ENCODE measurements around the gene SLC4A1AP.

Gene SLC4A1AP

GRCh38 chr2:27709960-27710575 lies 46.4 kb downstream of the SLC4A1AP start:
- no peak for DNase-seq (ENCODE audit: low read depth)
- no peak for TF ChIP-seq CTCF (conservative IDR thresholded peaks at IDR 0.05; ENCODE audit: low read depth, low read length)
- no peak overlapping the region for H3K4me3 ChIP-seq (ENCODE audit: low read length)

GRCh38 chr2:27710640-27711430 lies 47.1 kb downstream of the SLC4A1AP start:
- TF ChIP-seq CTCF (conservative IDR thresholded peaks at IDR 0.05; ENCODE audit: low read depth, low read length), result no peak
- H3K4me3 ChIP-seq (ENCODE audit: low read length), result no peak overlapping the region
- DNase-seq (ENCODE audit: low read depth), result no peak

GRCh38 chr2:27711804-27712203 lies 48.1 kb downstream of the SLC4A1AP start:
- no peak overlapping the region for H3K4me3 ChIP-seq (ENCODE audit: low read length)
- TF ChIP-seq CTCF (conservative IDR thresholded peaks at IDR 0.05; ENCODE audit: low read depth, low read length), result no peak
- no peak for DNase-seq (ENCODE audit: low read depth)

- no peak overlapping the region for H3K4me3 ChIP-seq (ENCODE audit: low read length)
- no peak for DNase-seq (ENCODE audit: low read depth)
- TF ChIP-seq CTCF (conservative IDR thresholded peaks at IDR 0.05; ENCODE audit: low read depth, low read length), result no peak
These were observed 48.8 kb downstream of the SLC4A1AP start for GRCh38 chr2:27712522-27712921.

GRCh38 chr2:27713201-27713600 lies 49.5 kb downstream of the SLC4A1AP start:
- H3K4me3 ChIP-seq (ENCODE audit: low read length), result no peak overlapping the region
- no peak for DNase-seq (ENCODE audit: low read depth)
- no peak for TF ChIP-seq CTCF (conservative IDR thresholded peaks at IDR 0.05; ENCODE audit: low read depth, low read length)

- no peak for TF ChIP-seq CTCF (conservative IDR thresholded peaks at IDR 0.05; ENCODE audit: low read depth, low read length)
These were observed 50.4 kb downstream of the SLC4A1AP start for GRCh38 chr2:27714053-27714452.

GRCh38 chr2:27714851-27715291 lies 51.2 kb downstream of the SLC4A1AP start:
- peak overlapping the region; percentile 40 for H3K4me3 ChIP-seq (ENCODE audit: low read length)
- no peak for DNase-seq (ENCODE audit: low read depth)
- TF ChIP-seq CTCF (conservative IDR thresholded peaks at IDR 0.05; ENCODE audit: low read depth, low read length), result no peak

More at GRCh38 chr2:27714053-27714452, 50.4 kb downstream of the SLC4A1AP start:
- no peak for DNase-seq (ENCODE audit: low read depth)
- no peak overlapping the region for H3K4me3 ChIP-seq (ENCODE audit: low read length)

Data from retinal pigment epithelial cell (primary cell).